HG03575 (cell line): Measurements from ENCODE around the gene KLF13.

Source experiments
- ATAC-seq: cut with Tn5 transposase; IDR thresholded peaks from one replicate; pipeline ENCODE4 v1.9.1; 2021; ENCODE audit not compliant: unreplicated experiment, insufficient number of reproducible peaks, low FRiP score; ENCODE audit errors: extremely low read depth

The KLF13 gene

GRCh38 chr15:31341071-31341470, 14.4 kb downstream of the KLF13 start:
- ATAC-seq: no peak

GRCh38 chr15:31341496-31342195, 15.0 kb downstream of the KLF13 start:
- ATAC-seq: no peak

GRCh38 chr15:31342381-31342780, 15.7 kb downstream of the KLF13 start:
- ATAC-seq: no peak

GRCh38 chr15:31342781-31343626, 16.4 kb downstream of the KLF13 start:
- no peak for ATAC-seq

GRCh38 chr15:31343831-31344230, 17.2 kb downstream of the KLF13 start:
- no peak for ATAC-seq

GRCh38 chr15:31344266-31344665, 17.6 kb downstream of the KLF13 start:
- ATAC-seq: no peak

- no peak for ATAC-seq
These were observed 18.4 kb downstream of the KLF13 start for GRCh38 chr15:31344823-31345605.

- ATAC-seq: no peak
These were observed 19.2 kb downstream of the KLF13 start for GRCh38 chr15:31345606-31346366.

- no peak for ATAC-seq
These were observed 19.9 kb downstream of the KLF13 start for GRCh38 chr15:31346367-31347066.

- ATAC-seq: no peak
These were observed 20.7 kb downstream of the KLF13 start for GRCh38 chr15:31347067-31347975.

GRCh38 chr15:31347981-31348803, 21.6 kb downstream of the KLF13 start:
- no peak for ATAC-seq

- no peak for ATAC-seq
These were observed 22.9 kb downstream of the KLF13 start for GRCh38 chr15:31349233-31350141.

GRCh38 chr15:31350771-31351170, 24.1 kb downstream of the KLF13 start:
- no peak for ATAC-seq

GRCh38 chr15:31352339-31352751, 25.7 kb downstream of the KLF13 start:
- ATAC-seq: no peak

GRCh38 chr15:31352911-31353811, 26.5 kb downstream of the KLF13 start:
- ATAC-seq: peak; percentile 50
